H1 (cell line): ENCODE data around the gene PRDM15.

ENCODE experiments used
- CEBPB ChIP-seq: IDR thresholded peaks from 2 replicates; pipeline ENCODE4 v1.6.1; 2012; ENCODE audit warnings: low read depth, low read length
- CREB1 ChIP-seq: IDR thresholded peaks from 2 replicates; pipeline ENCODE4 v1.6.1; 2012; ENCODE audit warnings: inconsistent platforms
- EZH2 ChIP-seq: fragments of 200-600 bp; sonication (generic); IDR thresholded peaks from 2 replicates; pipeline ENCODE4 v1.7.1; 2012; ENCODE audit warnings: low read depth, mild to moderate bottlenecking, moderate library complexity, low read length, inconsistent platforms; ENCODE audit not compliant: severe bottlenecking
- FOSL1 ChIP-seq: IDR thresholded peaks from 2 replicates; pipeline ENCODE4 v1.6.1; 2011; ENCODE audit warnings: mild to moderate bottlenecking, low read depth, low read length, moderate library complexity; ENCODE audit not compliant: insufficient read depth
- KDM1A ChIP-seq: fragments of 200-600, 300-600 bp; sonication (generic); IDR thresholded peaks from 2 replicates; pipeline ENCODE4 v1.7.1; 2016; ENCODE audit warnings: mild to moderate bottlenecking, low read length, borderline replicate concordance
- POLR2A ChIP-seq, 2 experiments: IDR thresholded peaks; 1 replicate in 1 of 2; 2 replicates in 1 of 2; pipeline ENCODE4 v1.6.1; 2011; ENCODE audit warnings: low read depth in 2 of 2, low read length in 2 of 2, mild to moderate bottlenecking in 2 of 2; ENCODE audit errors: control extremely low read depth in 1 of 2
- POU5F1 ChIP-seq: IDR thresholded peaks from 2 replicates; pipeline ENCODE4 v1.6.1; 2011; ENCODE audit warnings: low read depth, mild to moderate bottlenecking, low read length, moderate library complexity
- SP4 ChIP-seq: IDR thresholded peaks from 2 replicates; pipeline ENCODE4 v1.6.1; 2012; ENCODE audit warnings: low read length, inconsistent platforms
- SRF ChIP-seq: IDR thresholded peaks from 2 replicates; pipeline ENCODE4 v1.6.1; 2011; ENCODE audit warnings: mild to moderate bottlenecking, low read depth, low read length, moderate library complexity
- TAF1 ChIP-seq: IDR thresholded peaks from 2 replicates; pipeline ENCODE4 v1.6.1; 2011; ENCODE audit warnings: mild to moderate bottlenecking, low read depth, low read length
- TBP ChIP-seq: IDR thresholded peaks from 2 replicates; pipeline ENCODE4 v1.6.1; 2011; ENCODE audit warnings: low read depth, low read length, improper control_type of control experiment
- YY1 ChIP-seq: IDR thresholded peaks from 2 replicates; pipeline ENCODE4 v1.6.1; 2011; ENCODE audit warnings: low read depth, mild to moderate bottlenecking, low read length
- TF ChIP-seq, protein P1 (sequence below), 3 experiments: IDR thresholded peaks; 1 replicate in 2 of 3; 2 replicates in 1 of 3; pipeline versions ENCODE4 v1.5.1 to v1.6.1; 2011; ENCODE audit warnings: low read length in 3 of 3, mild to moderate bottlenecking in 3 of 3, inconsistent platforms in 2 of 3, low read depth in 1 of 3, moderate library complexity in 1 of 3; ENCODE audit not compliant: insufficient read depth in 1 of 3; ENCODE audit errors: control extremely low read depth in 1 of 3
- TF ChIP-seq, protein P2 (sequence below): IDR thresholded peaks from 2 replicates; pipeline ENCODE4 v1.6.1; 2011; ENCODE audit warnings: low read depth, mild to moderate bottlenecking, low read length; ENCODE audit not compliant: insufficient read depth

DNA sequence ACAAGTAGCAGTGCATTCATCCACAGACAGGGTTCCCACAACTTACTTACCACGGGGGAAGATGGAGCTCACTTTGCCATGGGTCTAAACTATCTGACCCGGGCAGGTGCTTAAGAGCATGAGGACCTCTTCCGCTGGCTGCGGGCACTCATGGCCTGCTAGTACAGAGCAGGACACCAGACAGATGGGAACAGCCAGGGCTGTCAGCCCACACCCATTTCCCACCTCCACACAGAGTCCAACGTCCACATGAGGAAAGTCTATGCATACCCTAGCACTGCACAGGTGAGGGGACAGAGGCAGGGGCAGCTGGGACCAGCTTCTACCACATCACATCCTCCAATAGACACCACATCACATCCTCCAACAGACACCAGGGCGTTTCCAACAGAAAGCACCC lies 35.8 kb upstream of the PRDM15 start:
- TF ChIP-seq, protein P1, sequence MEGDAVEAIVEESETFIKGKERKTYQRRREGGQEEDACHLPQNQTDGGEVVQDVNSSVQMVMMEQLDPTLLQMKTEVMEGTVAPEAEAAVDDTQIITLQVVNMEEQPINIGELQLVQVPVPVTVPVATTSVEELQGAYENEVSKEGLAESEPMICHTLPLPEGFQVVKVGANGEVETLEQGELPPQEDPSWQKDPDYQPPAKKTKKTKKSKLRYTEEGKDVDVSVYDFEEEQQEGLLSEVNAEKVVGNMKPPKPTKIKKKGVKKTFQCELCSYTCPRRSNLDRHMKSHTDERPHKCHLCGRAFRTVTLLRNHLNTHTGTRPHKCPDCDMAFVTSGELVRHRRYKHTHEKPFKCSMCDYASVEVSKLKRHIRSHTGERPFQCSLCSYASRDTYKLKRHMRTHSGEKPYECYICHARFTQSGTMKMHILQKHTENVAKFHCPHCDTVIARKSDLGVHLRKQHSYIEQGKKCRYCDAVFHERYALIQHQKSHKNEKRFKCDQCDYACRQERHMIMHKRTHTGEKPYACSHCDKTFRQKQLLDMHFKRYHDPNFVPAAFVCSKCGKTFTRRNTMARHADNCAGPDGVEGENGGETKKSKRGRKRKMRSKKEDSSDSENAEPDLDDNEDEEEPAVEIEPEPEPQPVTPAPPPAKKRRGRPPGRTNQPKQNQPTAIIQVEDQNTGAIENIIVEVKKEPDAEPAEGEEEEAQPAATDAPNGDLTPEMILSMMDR (IDR thresholded peaks at IDR 0.05; ENCODE audit: control extremely low read depth in 1 of 3, insufficient read depth in 1 of 3, low read depth in 1 of 3, low read length in 3 of 3), result no peak
- no peak for TF ChIP-seq CREB1
- TF ChIP-seq POLR2A (IDR thresholded peaks at IDR 0.05; ENCODE audit: control extremely low read depth in 1 of 2, low read depth in 2 of 2, low read length in 2 of 2), result no peak
- TF ChIP-seq TAF1, result no peak
- TF ChIP-seq SP4, result no peak
- TF ChIP-seq YY1, result no peak
- no peak for TF ChIP-seq POU5F1
- TF ChIP-seq KDM1A, result no peak
- TF ChIP-seq EZH2, result no peak
- TF ChIP-seq FOSL1, result no peak
- no peak for TF ChIP-seq CEBPB
- TF ChIP-seq TBP, result no peak
- TF ChIP-seq SRF, result no peak
- TF ChIP-seq, protein P2, sequence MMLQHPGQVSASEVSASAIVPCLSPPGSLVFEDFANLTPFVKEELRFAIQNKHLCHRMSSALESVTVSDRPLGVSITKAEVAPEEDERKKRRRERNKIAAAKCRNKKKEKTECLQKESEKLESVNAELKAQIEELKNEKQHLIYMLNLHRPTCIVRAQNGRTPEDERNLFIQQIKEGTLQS, result no peak
